SK-N-SH (cell line): ENCODE measurements around the gene UBE2K. TPM values are rescaled to one million over a fixed set of nuclear protein-coding genes. Genes with fewer than 3 reads are reported as not detected.

Experiments used
- CTCF ChIA-PET: fragments of 300-600, 350-600 bp; formaldehyde crosslinking; extraction: SDS; loops from one replicate; lab custom pipeline; 2021; lab: Yijun Ruan, JAX
- POLR2A ChIA-PET: fragments of 350-600 bp; sonication (Branson Sonifier 250); formaldehyde crosslinking; extraction: SDS; loops from one replicate; lab custom pipeline; 2020; ENCODE audit warnings: antibody characterized with exemption, inconsistent platforms; lab: Yijun Ruan, JAX
- DNase-seq: peaks from one replicate; pipeline ENCODE4 v3.0.0; 2012
- H2AFZ ChIP-seq: fragments of 200-600 bp; sonication (generic); 2 replicates; pipeline ENCODE4 v1.8.1; 2016; ENCODE audit warnings: antibody characterized with exemption, mild to moderate bottlenecking, low read depth
- H3F3A ChIP-seq: fragments of 200-600 bp; sonication (generic); replicated peaks from 2 replicates; pipeline ENCODE3; 2016; ENCODE audit warnings: antibody characterized with exemption, mild to moderate bottlenecking; ENCODE audit not compliant: insufficient read depth
- H3K27ac ChIP-seq, 2 experiments: fragments of 200-500 bp in 1 of 2; fragments of 200-600 bp in 1 of 2; sonication (Bioruptor generic) in 1 of 2; sonication (generic), shearing (Covaris generic) in 1 of 2; 2 replicates each; pipeline versions ENCODE4 v1.5.1 to v1.6.1; 2014 to 2016; ENCODE audit warnings: low read depth in 2 of 2, inconsistent platforms in 1 of 2, low read length in 1 of 2, mild to moderate bottlenecking in 1 of 2, mixed read lengths in 1 of 2
- H3K27me3 ChIP-seq: fragments of 200-600 bp; sonication (generic), shearing (Covaris generic); 2 replicates; pipeline ENCODE4 v1.6.1; 2016; ENCODE audit warnings: mixed run types; ENCODE audit not compliant: insufficient read depth
- H3K36me3 ChIP-seq, 2 experiments: fragments of 200-500 bp in 1 of 2; fragments of 200-600 bp in 1 of 2; sonication (Bioruptor generic) in 1 of 2; sonication (generic) in 1 of 2; replicated peaks in 1 of 2; 2 replicates each; pipeline versions ENCODE3 to v1.5.1; 2014 to 2016; ENCODE audit warnings: low read length in 1 of 2, mild to moderate bottlenecking in 1 of 2; ENCODE audit not compliant: insufficient read depth in 2 of 2, control insufficient read depth in 1 of 2
- H3K4me1 ChIP-seq, 2 experiments: fragments of 200-500 bp in 1 of 2; fragments of 200-600 bp in 1 of 2; sonication (Bioruptor generic) in 1 of 2; sonication (generic), shearing (Covaris generic) in 1 of 2; 2 replicates each; pipeline versions ENCODE4 v1.5.1 to v1.6.1; 2014 to 2016; ENCODE audit warnings: low read depth in 1 of 2, low read length in 1 of 2, mixed run types in 1 of 2; ENCODE audit not compliant: insufficient read depth in 2 of 2, control insufficient read depth in 1 of 2
- H3K4me2 ChIP-seq: fragments of 200-600 bp; sonication (generic), shearing (Covaris generic); 2 replicates; pipeline ENCODE4 v1.6.1; 2017; ENCODE audit warnings: mixed run types
- H3K4me3 ChIP-seq, 2 experiments: fragments of 200-500 bp in 1 of 2; fragments of 200-600 bp in 1 of 2; sonication (Bioruptor generic) in 1 of 2; sonication (generic), shearing (Covaris generic) in 1 of 2; 2 replicates each; pipeline versions ENCODE4 v1.5.1 to v1.8.1; 2014 to 2016; ENCODE audit warnings: low read depth in 2 of 2, inconsistent platforms in 1 of 2, low read length in 1 of 2, mild to moderate bottlenecking in 1 of 2, mixed read lengths in 1 of 2, moderate library complexity in 1 of 2
- H3K79me2 ChIP-seq: fragments of 200-600 bp; sonication (generic); 2 replicates; pipeline ENCODE4 v1.8.1; 2017; ENCODE audit warnings: mild to moderate bottlenecking; ENCODE audit not compliant: insufficient read depth
- H3K9ac ChIP-seq: fragments of 200-600 bp; sonication (generic); 2 replicates; pipeline ENCODE4 v1.6.1; 2017; ENCODE audit warnings: mixed run types
- H3K9me2 ChIP-seq: fragments of 200-600 bp; sonication (generic); 2 replicates; pipeline ENCODE4 v1.6.1; 2017; ENCODE audit warnings: mixed run types
- H3K9me3 ChIP-seq: fragments of 200-600 bp; sonication (generic); 2 replicates; pipeline ENCODE4 v1.6.1; 2017; ENCODE audit warnings: mixed run types, mild to moderate bottlenecking, moderate library complexity
- H4K20me1 ChIP-seq: fragments of 200-600 bp; sonication (generic); 2 replicates; pipeline ENCODE4 v1.6.1; 2017; ENCODE audit warnings: mild to moderate bottlenecking, mixed run types; ENCODE audit not compliant: insufficient read depth
- CTCF ChIP-seq: fragments of 200-600 bp; sonication (generic); IDR thresholded peaks from 2 replicates; pipeline ENCODE4 v1.6.1; 2017; ENCODE audit warnings: antibody characterized with exemption, mild to moderate bottlenecking, moderate library complexity
- ELF1 ChIP-seq: IDR thresholded peaks from 2 replicates; pipeline ENCODE4 v1.4.0; 2012
- EP300 ChIP-seq, 2 experiments: IDR thresholded peaks; 2 replicates each; pipeline versions ENCODE4 v1.4.0 to v1.6.1; 2012; ENCODE audit warnings: borderline replicate concordance in 1 of 2, low read depth in 1 of 2, low read length in 1 of 2
- EZH2phosphoT487 ChIP-seq: fragments of 200-600 bp; sonication (generic); IDR thresholded peaks from 2 replicates; pipeline ENCODE4 v1.6.1; 2017; ENCODE audit warnings: low read depth, mixed run types, mild to moderate bottlenecking, antibody characterized with exemption, moderate library complexity, borderline replicate concordance
- FOSL2 ChIP-seq: IDR thresholded peaks from 2 replicates; pipeline ENCODE4 v1.4.0; 2012; ENCODE audit warnings: low read depth, mild to moderate bottlenecking, moderate library complexity, borderline replicate concordance
- FOXJ3 ChIP-seq: sonication (generic); formaldehyde crosslinking; IDR thresholded peaks from 2 replicates; pipeline ENCODE4 v1.5.1; 2020; ENCODE audit warnings: mild to moderate bottlenecking, missing genetic modification reagents
- FOXM1 ChIP-seq: IDR thresholded peaks from 2 replicates; pipeline ENCODE4 v1.4.0; 2012; ENCODE audit warnings: low read depth, mild to moderate bottlenecking
- GABPA ChIP-seq: IDR thresholded peaks from 2 replicates; pipeline ENCODE4 v1.4.0; 2012; ENCODE audit warnings: low read depth, mild to moderate bottlenecking
- GATA2 ChIP-seq: sonication (generic); formaldehyde crosslinking; IDR thresholded peaks from 2 replicates; pipeline ENCODE4 v1.5.0; 2020; ENCODE audit warnings: mild to moderate bottlenecking, missing genetic modification reagents
- JUND ChIP-seq: IDR thresholded peaks from 2 replicates; pipeline ENCODE4 v1.4.0; 2012
- MAX ChIP-seq: IDR thresholded peaks from 2 replicates; pipeline ENCODE4 v1.4.0; 2012; ENCODE audit warnings: low read depth
- MEF2A ChIP-seq: IDR thresholded peaks from 2 replicates; pipeline ENCODE4 v1.4.0; 2012; ENCODE audit warnings: low read depth, borderline replicate concordance
- NRF1 ChIP-seq: IDR thresholded peaks from 2 replicates; pipeline ENCODE4 v1.6.1; 2012; ENCODE audit warnings: low read depth, mild to moderate bottlenecking, low read length
- POLR2AphosphoS5 ChIP-seq: IDR thresholded peaks from 2 replicates; pipeline ENCODE4 v1.6.1; 2012; ENCODE audit warnings: low read depth, low read length
- RAD21 ChIP-seq: IDR thresholded peaks from 2 replicates; pipeline ENCODE4 v1.6.1; 2012; ENCODE audit warnings: mild to moderate bottlenecking, low read length
- RCOR1 ChIP-seq: fragments of 150-350 bp; IDR thresholded peaks from 2 replicates; pipeline ENCODE4 v1.6.1; 2017; ENCODE audit warnings: antibody characterized with exemption, low read length
- RFX5 ChIP-seq: IDR thresholded peaks from 2 replicates; pipeline ENCODE4 v1.6.1; 2012; ENCODE audit warnings: mild to moderate bottlenecking, improper control_type of control experiment, low read length
- RXRA ChIP-seq: IDR thresholded peaks from 2 replicates; pipeline ENCODE4 v1.4.0; 2012; ENCODE audit warnings: low read depth, mild to moderate bottlenecking, borderline replicate concordance
- SIN3A ChIP-seq: IDR thresholded peaks from 2 replicates; pipeline ENCODE4 v1.6.1; 2012; ENCODE audit warnings: low read depth, mild to moderate bottlenecking, low read length, moderate library complexity, borderline replicate concordance
- TAF1 ChIP-seq: IDR thresholded peaks from 2 replicates; pipeline ENCODE4 v1.6.1; 2012; ENCODE audit warnings: low read depth, mild to moderate bottlenecking, low read length, moderate library complexity, borderline replicate concordance
- TCF12 ChIP-seq: IDR thresholded peaks from 2 replicates; pipeline ENCODE4 v1.4.0; 2012
- TEAD4 ChIP-seq: IDR thresholded peaks from 2 replicates; pipeline ENCODE4 v1.4.0; 2012; ENCODE audit warnings: mild to moderate bottlenecking, borderline replicate concordance; ENCODE audit not compliant: insufficient read depth
- YY1 ChIP-seq: IDR thresholded peaks from 2 replicates; pipeline ENCODE4 v1.4.0; 2012; ENCODE audit warnings: low read depth, mild to moderate bottlenecking
- WGBS: methylation state at CpG from one replicate; pipeline ENCODE4 v1.1.6; 2017; ENCODE audit warnings: low lambda C conversion rate; 5-methylcytosine and 5-hydroxymethylcytosine counted together
- polyA plus RNA-seq, 3 experiments: library from polyadenylated mRNA; depleted of rRNA; stranded (reverse); fragments of >200 nt; gene quantifications; 2 replicates each; pipeline ENCODE4 v1.2.3, GENCODE V29; 2012
- TF ChIP-seq, protein P1 (sequence below): fragments of 150-350 bp; IDR thresholded peaks from 2 replicates; pipeline ENCODE4 v1.6.1; 2017; ENCODE audit warnings: antibody characterized with exemption, low read length, low read depth, borderline replicate concordance
- TF ChIP-seq, protein P2 (sequence below): fragments of 150-350 bp; IDR thresholded peaks from 2 replicates; pipeline ENCODE4 v1.6.1; 2016; ENCODE audit warnings: mild to moderate bottlenecking, low read depth, low read length

The UBE2K gene
- polyA plus RNA-seq, 1 of the 3 experiments (the other 2 are of a cell fraction), result 102 TPM

GRCh38 chr4:39770005-39770404 is 72.1 kb downstream of the UBE2K start:
- Histone ChIP-seq H3K79me2 (peaks cover 24% of the 10 kb centered on the region; the same call in 1 of the 2 replicates), H3K4me1 (no peaks in the 10 kb centered on the region), H3K9ac (no peak overlapping the region), H3K9me3 (no peaks in the 10 kb centered on the region), H3F3A (no peaks in the 10 kb centered on the region), H2AFZ (no peak overlapping the region), H3K36me3 (peaks cover 11 to 31% of the 10 kb centered on the region in 2 experiments), H4K20me1 (no peaks in the 10 kb centered on the region), H3K9me2 (no peaks in the 10 kb centered on the region), H3K27ac (no peak overlapping the region), H3K27me3 (no peaks in the 10 kb centered on the region), H3K4me3 (no peak overlapping the region), H3K4me2 (no peak overlapping the region)
- CTCF ChIA-PET, result no interaction called here
- TF ChIP-seq CTCF (no peak), TCF12 (no peak), MEF2A (no peak), JUND (no peak), RCOR1 (no peak), FOSL2 (no peak), RFX5 (no peak), TEAD4 (no peak), EP300 (IDR thresholded peaks at IDR 0.05; ENCODE audit: borderline replicate concordance in 1 of 2, low read depth in 1 of 2, low read length in 1 of 2) (no peak), TAF1 (no peak), EZH2phosphoT487 (no peak), MAX (no peak), YY1 (no peak)
- TF ChIP-seq, protein P1, sequence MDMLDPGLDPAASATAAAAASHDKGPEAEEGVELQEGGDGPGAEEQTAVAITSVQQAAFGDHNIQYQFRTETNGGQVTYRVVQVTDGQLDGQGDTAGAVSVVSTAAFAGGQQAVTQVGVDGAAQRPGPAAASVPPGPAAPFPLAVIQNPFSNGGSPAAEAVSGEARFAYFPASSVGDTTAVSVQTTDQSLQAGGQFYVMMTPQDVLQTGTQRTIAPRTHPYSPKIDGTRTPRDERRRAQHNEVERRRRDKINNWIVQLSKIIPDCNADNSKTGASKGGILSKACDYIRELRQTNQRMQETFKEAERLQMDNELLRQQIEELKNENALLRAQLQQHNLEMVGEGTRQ, result no peak
- TF ChIP-seq, protein P2, sequence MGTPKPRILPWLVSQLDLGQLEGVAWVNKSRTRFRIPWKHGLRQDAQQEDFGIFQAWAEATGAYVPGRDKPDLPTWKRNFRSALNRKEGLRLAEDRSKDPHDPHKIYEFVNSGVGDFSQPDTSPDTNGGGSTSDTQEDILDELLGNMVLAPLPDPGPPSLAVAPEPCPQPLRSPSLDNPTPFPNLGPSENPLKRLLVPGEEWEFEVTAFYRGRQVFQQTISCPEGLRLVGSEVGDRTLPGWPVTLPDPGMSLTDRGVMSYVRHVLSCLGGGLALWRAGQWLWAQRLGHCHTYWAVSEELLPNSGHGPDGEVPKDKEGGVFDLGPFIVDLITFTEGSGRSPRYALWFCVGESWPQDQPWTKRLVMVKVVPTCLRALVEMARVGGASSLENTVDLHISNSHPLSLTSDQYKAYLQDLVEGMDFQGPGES, result no peak
- no peak for DNase-seq
- WGBS, result 97% methylated on average over 23 of the region's 25 CpGs
- POLR2A ChIA-PET, result interaction anchor here (0.7 kb wide), 1 partner anchor 132 kb away, joined by 3 read pairs; no protein-coding TSS in a partner anchor

DNA sequence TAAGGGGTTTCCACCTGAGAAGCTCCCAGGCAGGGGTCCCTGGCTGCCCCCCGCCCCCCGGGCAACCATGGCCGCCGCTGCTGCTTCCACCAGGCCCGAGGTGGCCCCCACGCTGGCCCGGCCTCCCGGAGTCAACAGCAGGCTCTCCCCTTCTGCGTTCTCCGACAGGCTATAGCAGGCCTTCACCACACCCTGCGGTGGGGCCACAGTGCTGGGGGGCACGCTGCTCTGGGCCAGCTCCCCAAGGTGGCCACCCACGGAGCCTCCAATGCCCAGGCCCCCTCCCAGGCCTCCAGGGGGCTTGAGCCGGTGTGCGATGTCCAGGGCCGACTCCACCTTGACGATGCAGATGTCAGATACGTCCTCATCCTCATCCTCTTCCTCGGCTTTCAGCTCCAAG is 72.5 kb downstream of the UBE2K start:
- H3K9me3 ChIP-seq, result no peaks in the 10 kb centered on the region
- H3K4me1 ChIP-seq, result no peaks in the 10 kb centered on the region
- WGBS, result 89% methylated on average over 7 of the region's 19 CpGs
- H3K9ac ChIP-seq, result no peak overlapping the region
- no peaks in the 10 kb centered on the region for H3K9me2 ChIP-seq
- peaks cover 14 to 32% of the 10 kb centered on the region in 2 experiments for H3K36me3 ChIP-seq
- POLR2A ChIA-PET, result interaction anchor here (0.7 kb wide), 1 partner anchor 132 kb away, joined by 3 read pairs; no protein-coding TSS in a partner anchor
- CTCF ChIA-PET, result no interaction called here
- H3K27ac ChIP-seq, result no peak overlapping the region
- H3K27me3 ChIP-seq, result no peaks in the 10 kb centered on the region
- H3F3A ChIP-seq, result no peaks in the 10 kb centered on the region
- peaks cover 20% of the 10 kb centered on the region; the same call in 1 of the 2 replicates for H3K79me2 ChIP-seq
- no peak overlapping the region for H3K4me2 ChIP-seq
- H3K4me3 ChIP-seq, result no peak overlapping the region
- no peak overlapping the region for H2AFZ ChIP-seq
- H4K20me1 ChIP-seq, result no peaks in the 10 kb centered on the region
- no peak for DNase-seq
- no peak for TF ChIP-seq POLR2AphosphoS5
- no peak for TF ChIP-seq FOXM1
- TF ChIP-seq FOXJ3 (CRISPR knock-in tag), result no peak
- no peak for TF ChIP-seq TCF12
- TF ChIP-seq NRF1, result no peak
- TF ChIP-seq SIN3A, result no peak
- TF ChIP-seq JUND, result no peak
- TF ChIP-seq GABPA, result no peak
- TF ChIP-seq RFX5, result no peak
- TF ChIP-seq GATA2 (CRISPR knock-in tag), result no peak
- no peak for TF ChIP-seq ELF1
- no peak for TF ChIP-seq RAD21
- TF ChIP-seq RXRA, result no peak
- TF ChIP-seq EZH2phosphoT487, result no peak
- TF ChIP-seq, protein P2, result no peak
